Hepatocyte (in vitro differentiated cells): ENCODE measurements around the gene AGBL1. TPM values are rescaled to one million over a fixed set of nuclear protein-coding genes. Genes with fewer than 3 reads are reported as not detected.

Experiments used
- DNase-seq: peaks from one replicate; pipeline ENCODE4 v3.0.0-alpha.2; 2016; ENCODE audit warnings: low spot score
- H2AFZ ChIP-seq: fragments of 200-600 bp; sonication (generic); 2 replicates; pipeline ENCODE4 v1.6.0; 2016; ENCODE audit warnings: antibody characterized with exemption, mild to moderate bottlenecking
- H3K27ac ChIP-seq: fragments of 200-600 bp; sonication (generic); 2 replicates; pipeline ENCODE4 v1.5.1; 2016; ENCODE audit warnings: mild to moderate bottlenecking
- H3K27me3 ChIP-seq: fragments of 200-600 bp; sonication (generic); 2 replicates; pipeline ENCODE4 v1.6.1; 2016
- H3K36me3 ChIP-seq: fragments of 200-600 bp; sonication (generic); replicated peaks from 2 replicates; pipeline ENCODE4 v1.5.1; 2016; ENCODE audit warnings: low read depth; ENCODE audit not compliant: insufficient read depth
- H3K4me1 ChIP-seq: fragments of 200-600 bp; sonication (generic); 2 replicates; pipeline ENCODE4 v1.5.1; 2016; ENCODE audit warnings: mild to moderate bottlenecking, moderate library complexity; ENCODE audit not compliant: insufficient read depth
- H3K4me2 ChIP-seq: fragments of 200-600 bp; sonication (generic); 2 replicates; pipeline ENCODE4 v1.6.0; 2016
- H3K4me3 ChIP-seq: fragments of 200-600 bp; sonication (generic); 2 replicates; pipeline ENCODE4 v1.5.1; 2016; ENCODE audit warnings: mild to moderate bottlenecking
- H3K79me2 ChIP-seq: fragments of 200-600 bp; sonication (generic); 2 replicates; pipeline ENCODE4 v1.6.0; 2017; ENCODE audit warnings: mild to moderate bottlenecking
- H3K9me2 ChIP-seq: fragments of 200-600 bp; sonication (generic); replicated peaks from 2 replicates; pipeline ENCODE4 v1.6.0; 2017; ENCODE audit warnings: mild to moderate bottlenecking; ENCODE audit not compliant: insufficient read depth
- H3K9me3 ChIP-seq: fragments of 200-600 bp; sonication (generic); 2 replicates; pipeline ENCODE4 v1.5.1; 2016; ENCODE audit warnings: low read depth, mild to moderate bottlenecking
- H4K20me1 ChIP-seq: fragments of 200-600 bp; sonication (generic); 2 replicates; pipeline ENCODE4 v1.6.0; 2016; ENCODE audit warnings: mild to moderate bottlenecking; ENCODE audit not compliant: insufficient read depth, poor library complexity, severe bottlenecking
- EZH2 ChIP-seq: fragments of 200-600 bp; sonication (generic); IDR thresholded peaks from 2 replicates; pipeline ENCODE4 v1.6.1; 2016; ENCODE audit warnings: antibody characterized with exemption, mild to moderate bottlenecking, borderline replicate concordance
- EZH2phosphoT487 ChIP-seq: fragments of 200-600 bp; sonication (generic); IDR thresholded peaks from one replicate; pipeline ENCODE4 v1.6.1; 2018; ENCODE audit warnings: antibody characterized with exemption, mild to moderate bottlenecking, low read depth, moderate library complexity; ENCODE audit not compliant: unreplicated experiment, severe bottlenecking
- WGBS: methylation state at CpG from one replicate; pipeline ENCODE4 v1.1.6; 2016; ENCODE audit warnings: low lambda C conversion rate; ENCODE audit errors: missing lambda C conversion rate; 5-methylcytosine and 5-hydroxymethylcytosine counted together
- polyA plus RNA-seq: library from polyadenylated mRNA; unstranded; fragments of >200 nt; fragmentation: Nextera tagmentation; extraction: Ambion mirVana; gene quantifications from 2 replicates; pipeline ENCODE4 v1.2.1, GENCODE V29; 2016
- total RNA-seq: library from RNA; depleted of rRNA; stranded (reverse); fragments of >200 nt; gene quantifications from 2 replicates; pipeline ENCODE4 v1.2.3, GENCODE V29; 2014
- TF ChIP-seq, protein P1 (sequence below): fragments of 200-600 bp; sonication (generic); IDR thresholded peaks from 2 replicates; pipeline ENCODE4 v1.5.1; 2016; ENCODE audit warnings: antibody characterized with exemption, mild to moderate bottlenecking; ENCODE audit not compliant: poor library complexity

The AGBL1 gene
- total and polyA plus RNA-seq, 2 experiments from 2014 or later: not detected

DNA sequence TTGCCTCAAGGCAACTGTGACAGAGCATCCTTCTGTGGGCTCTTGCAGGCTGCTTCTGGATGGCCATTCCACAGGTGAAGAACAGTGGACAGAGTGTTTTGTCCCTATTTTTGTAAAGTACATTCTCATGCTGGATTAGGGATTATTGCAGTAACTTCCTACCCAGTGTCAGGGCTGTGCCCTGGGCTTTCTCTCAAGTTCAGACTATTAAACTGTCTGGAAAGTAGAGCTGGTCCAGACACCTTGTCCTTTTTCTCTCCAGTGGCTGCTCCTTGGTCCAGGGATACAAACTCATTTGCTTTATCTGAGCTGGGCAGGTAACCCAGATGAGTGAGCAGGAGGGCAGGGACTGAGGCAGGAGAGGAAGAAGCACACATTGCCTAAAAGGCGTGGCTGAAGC lies 37.4 kb upstream of the AGBL1 start:
- Histone ChIP-seq H3K4me1 (peaks cover 3% of the 10 kb centered on the region), H2AFZ (no peak overlapping the region), H3K4me2 (no peak overlapping the region), H3K9me3 (no peaks in the 10 kb centered on the region), H3K4me3 (no peak overlapping the region), H3K79me2 (no peaks in the 10 kb centered on the region), H4K20me1 (no peaks in the 10 kb centered on the region), H3K27ac (no peak overlapping the region), H3K9me2 (no peaks in the 10 kb centered on the region), H3K27me3 (no peaks in the 10 kb centered on the region), H3K36me3 (no peaks in the 10 kb centered on the region)
- no peak for DNase-seq
- 95% methylated on average over 1 of the region's 1 CpG for WGBS
- TF ChIP-seq EZH2phosphoT487 (no peak), EZH2 (no peak)
- TF ChIP-seq, protein P1, sequence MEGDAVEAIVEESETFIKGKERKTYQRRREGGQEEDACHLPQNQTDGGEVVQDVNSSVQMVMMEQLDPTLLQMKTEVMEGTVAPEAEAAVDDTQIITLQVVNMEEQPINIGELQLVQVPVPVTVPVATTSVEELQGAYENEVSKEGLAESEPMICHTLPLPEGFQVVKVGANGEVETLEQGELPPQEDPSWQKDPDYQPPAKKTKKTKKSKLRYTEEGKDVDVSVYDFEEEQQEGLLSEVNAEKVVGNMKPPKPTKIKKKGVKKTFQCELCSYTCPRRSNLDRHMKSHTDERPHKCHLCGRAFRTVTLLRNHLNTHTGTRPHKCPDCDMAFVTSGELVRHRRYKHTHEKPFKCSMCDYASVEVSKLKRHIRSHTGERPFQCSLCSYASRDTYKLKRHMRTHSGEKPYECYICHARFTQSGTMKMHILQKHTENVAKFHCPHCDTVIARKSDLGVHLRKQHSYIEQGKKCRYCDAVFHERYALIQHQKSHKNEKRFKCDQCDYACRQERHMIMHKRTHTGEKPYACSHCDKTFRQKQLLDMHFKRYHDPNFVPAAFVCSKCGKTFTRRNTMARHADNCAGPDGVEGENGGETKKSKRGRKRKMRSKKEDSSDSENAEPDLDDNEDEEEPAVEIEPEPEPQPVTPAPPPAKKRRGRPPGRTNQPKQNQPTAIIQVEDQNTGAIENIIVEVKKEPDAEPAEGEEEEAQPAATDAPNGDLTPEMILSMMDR: no peak

DNA sequence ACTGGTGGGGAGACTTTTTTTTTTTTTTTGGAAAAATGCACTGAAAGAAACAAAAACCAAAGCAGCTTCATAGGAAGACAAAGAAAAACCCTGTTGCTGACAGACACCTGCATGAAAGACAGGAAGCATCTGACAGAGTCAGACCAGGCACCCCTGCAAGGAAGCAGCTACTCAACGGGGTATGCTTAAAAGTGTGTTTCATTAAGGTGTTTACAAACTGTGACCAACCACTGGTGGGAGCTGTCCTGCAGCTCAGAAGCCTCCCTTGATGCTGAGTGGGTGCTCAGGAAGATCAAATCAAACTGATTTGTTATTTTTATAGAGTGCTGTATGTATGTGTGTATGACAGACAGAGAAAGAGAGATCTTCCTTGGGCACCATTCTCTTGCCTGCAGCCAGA lies 34.7 kb upstream of the AGBL1 start:
- Histone ChIP-seq H3K4me1 (peaks cover 3% of the 10 kb centered on the region), H3K4me2 (no peak overlapping the region), H3K9me2 (no peaks in the 10 kb centered on the region), H3K36me3 (no peaks in the 10 kb centered on the region), H3K27me3 (no peaks in the 10 kb centered on the region), H4K20me1 (no peaks in the 10 kb centered on the region), H3K27ac (no peak overlapping the region), H2AFZ (no peak overlapping the region), H3K9me3 (no peaks in the 10 kb centered on the region), H3K4me3 (no peak overlapping the region), H3K79me2 (no peaks in the 10 kb centered on the region)
- no peak for TF ChIP-seq EZH2phosphoT487
- TF ChIP-seq, protein P1: peak; percentile 12
- TF ChIP-seq EZH2: no peak
- DNase-seq: no peak
- WGBS: 6% methylated on average over 1 of the region's 1 CpG

DNA sequence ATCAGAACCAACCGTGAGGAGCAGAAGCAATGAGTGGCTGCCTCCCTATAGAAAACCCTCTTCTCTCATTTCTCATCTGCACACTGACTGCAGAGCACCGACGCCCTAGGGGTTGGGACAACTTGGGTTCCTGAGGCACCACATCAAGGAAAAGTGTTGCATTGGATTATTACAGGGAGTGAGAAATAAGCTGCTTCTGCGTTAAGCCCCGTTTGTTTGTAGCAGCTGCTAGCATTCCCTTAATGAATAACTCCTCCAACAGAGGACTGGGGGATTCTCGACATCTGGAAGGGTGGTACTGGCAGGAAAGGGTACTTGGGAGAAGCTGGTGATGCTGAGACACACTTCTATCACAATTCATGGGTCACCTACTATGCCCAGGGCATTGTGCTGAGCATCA lies 25.3 kb upstream of the AGBL1 start:
- no peaks in the 10 kb centered on the region for H3K4me1 ChIP-seq
- 81% methylated on average over 6 of the region's 6 CpGs for WGBS
- H3K36me3 ChIP-seq: no peaks in the 10 kb centered on the region
- H4K20me1 ChIP-seq: no peaks in the 10 kb centered on the region
- H2AFZ ChIP-seq: no peak overlapping the region
- no peak overlapping the region for H3K27ac ChIP-seq
- no peak overlapping the region for H3K4me3 ChIP-seq
- DNase-seq: no peak
- no peak overlapping the region for H3K4me2 ChIP-seq
- no peaks in the 10 kb centered on the region for H3K27me3 ChIP-seq
- no peaks in the 10 kb centered on the region for H3K9me2 ChIP-seq
- no peaks in the 10 kb centered on the region for H3K9me3 ChIP-seq
- TF ChIP-seq EZH2phosphoT487 (no peak), EZH2 (no peak)
- TF ChIP-seq, protein P1: no peak
- no peaks in the 10 kb centered on the region for H3K79me2 ChIP-seq

DNA sequence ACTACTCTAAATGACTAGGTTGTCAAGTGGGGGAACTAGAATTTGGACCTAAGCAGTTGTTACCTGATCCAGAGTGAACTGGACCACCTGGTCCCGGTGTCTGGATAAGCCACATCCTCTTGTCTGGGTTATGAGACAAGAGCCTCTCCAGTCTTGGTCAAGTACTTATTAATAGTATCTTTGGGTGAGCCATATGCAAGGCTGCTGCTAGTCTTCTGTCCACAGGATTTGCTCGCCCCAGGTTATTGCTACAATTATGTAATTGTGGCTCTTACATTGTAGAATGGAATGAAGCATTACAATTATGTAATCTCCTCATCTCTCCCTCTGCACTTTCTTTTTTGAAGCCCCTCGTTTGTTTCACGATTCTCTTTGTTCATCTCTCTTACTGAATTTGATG lies 24.0 kb upstream of the AGBL1 start:
- Histone ChIP-seq H3K4me1 (no peaks in the 10 kb centered on the region), H3K79me2 (no peaks in the 10 kb centered on the region), H3K36me3 (no peaks in the 10 kb centered on the region), H3K9me2 (no peaks in the 10 kb centered on the region), H3K4me2 (no peak overlapping the region), H3K27me3 (no peaks in the 10 kb centered on the region), H3K9me3 (no peaks in the 10 kb centered on the region), H3K27ac (no peak overlapping the region), H2AFZ (no peak overlapping the region), H4K20me1 (no peaks in the 10 kb centered on the region), H3K4me3 (no peak overlapping the region)
- DNase-seq: no peak
- WGBS: 80% methylated on average over 4 of the region's 4 CpGs
- TF ChIP-seq EZH2phosphoT487 (no peak), EZH2 (no peak)
- TF ChIP-seq, protein P1: no peak
